HFF-Myc (cell line): ENCODE results near the gene MTM1.
A peak's percentile ranks its signal among the peaks of the same experiment; 100 is the strongest.

Experiments
- DNase-seq: peaks from one replicate; pipeline ENCODE4 v3.0.0-alpha.2; 2011; ENCODE audit warnings: low read depth; ENCODE audit errors: extremely low read depth
- H3K4me3 ChIP-seq: replicated peaks from 2 replicates; pipeline ENCODE4 v1.5.1; 2011; ENCODE audit warnings: low read depth, mild to moderate bottlenecking, control low read depth, low read length
- CTCF ChIP-seq: IDR thresholded peaks from 2 replicates; pipeline ENCODE4 v1.5.1; 2012; ENCODE audit warnings: mild to moderate bottlenecking, low read depth, low read length, control low read depth; ENCODE audit errors: missing control alignments

MTM1 gene

GRCh38 chrX:150543230-150544155, 24.9 kb upstream of the MTM1 start:
- no peak overlapping the region for H3K4me3 ChIP-seq
- no peak for DNase-seq
- TF ChIP-seq CTCF: no peak

GRCh38 chrX:150544222-150544787, 24.1 kb upstream of the MTM1 start:
- no peak for DNase-seq
- H3K4me3 ChIP-seq: no peak overlapping the region
- no peak for TF ChIP-seq CTCF

GRCh38 chrX:150544835-150545770, 23.3 kb upstream of the MTM1 start:
- no peak for TF ChIP-seq CTCF
- H3K4me3 ChIP-seq: no peak overlapping the region
- DNase-seq: no peak

GRCh38 chrX:150546711-150547153, 21.7 kb upstream of the MTM1 start:
- DNase-seq: no peak
- TF ChIP-seq CTCF: no peak
- no peak overlapping the region for H3K4me3 ChIP-seq

GRCh38 chrX:150547375-150548115, 20.9 kb upstream of the MTM1 start:
- DNase-seq: no peak
- H3K4me3 ChIP-seq: 0 out of 2 replicates have a peak overlapping the region, but pooled peaks have one; percentile 17
- no peak for TF ChIP-seq CTCF

- H3K4me3 ChIP-seq: no peak overlapping the region
- no peak for DNase-seq
- no peak for TF ChIP-seq CTCF
Measured at GRCh38 chrX:150548251-150548650, 20.2 kb upstream of the MTM1 start.
